GM12874 (cell line): Measurements from ENCODE around the gene NDRG4.

Experiments
- CTCF ChIP-seq: IDR thresholded peaks from 2 replicates; pipeline ENCODE4 v1.5.1; 2011; ENCODE audit warnings: low read depth, mild to moderate bottlenecking, control low read depth, low read length, moderate library complexity; ENCODE audit not compliant: insufficient read depth

NDRG4 gene

GRCh38 chr16:58556678-58557077 lies 56.7 kb downstream of the NDRG4 start:
- TF ChIP-seq CTCF, result no peak
